Stomach (tissue), 4 donors: ENCODE data around the gene SEMA4A.

ENCODE experiments used
- CTCF ChIP-seq, 7 experiments: fragments of 450-650 bp in 4 of 7; fragments of 200-600 bp in 3 of 7; sonication (generic) in 3 of 7; IDR thresholded peaks; one replicate each; pipeline ENCODE4 v1.5.1; 2016 to 2019; ENCODE audit warnings: antibody characterized with exemption in 7 of 7, control low read depth in 2 of 7, mild to moderate bottlenecking in 1 of 7
- EP300 ChIP-seq: sonication (generic); formaldehyde crosslinking; IDR thresholded peaks from one replicate; pipeline ENCODE4 v1.6.1; 2017; ENCODE audit warnings: antibody characterized with exemption
- POLR2A ChIP-seq, 4 donors: fragments of 450-650 bp; IDR thresholded peaks; one replicate each; pipeline ENCODE4 v1.6.1; 2016; ENCODE audit warnings: antibody characterized with exemption in 4 of 4, control low read depth in 2 of 4, mild to moderate bottlenecking in 1 of 4, moderate library complexity in 1 of 4
- POLR2AphosphoS5 ChIP-seq, 3 donors: sonication (generic); formaldehyde crosslinking; IDR thresholded peaks; one replicate each; pipeline ENCODE4 v1.6.1; 2016; ENCODE audit warnings: antibody characterized with exemption in 3 of 3

GRCh38 chr1:156204686-156205085 is 51.3 kb downstream of the SEMA4A start:
- TF ChIP-seq POLR2AphosphoS5 (IDR thresholded peaks at IDR 0.05) (no peak), POLR2A (IDR thresholded peaks at IDR 0.05) (no peak), CTCF (IDR thresholded peaks at IDR 0.05) (no peak), EP300 (no peak)
